Left renal cortex interstitium (tissue), 4 donors: ENCODE data around the gene HOXB4. TPM values are rescaled to one million over a fixed set of nuclear protein-coding genes. Genes with fewer than 3 reads are reported as not detected.

Experiments used
- DNase-seq, 4 donors: peaks; one replicate each; pipeline ENCODE4 v3.0.0-alpha.2; 2013; ENCODE audit warnings: low read depth in 4 of 4, low spot score in 2 of 4, missing footprints in 1 of 4
- polyA plus RNA-seq, 4 donors: library from polyadenylated mRNA; unstranded; fragments of 120-200 nt; gene quantifications; one replicate each; pipeline ENCODE4 v1.2.1, GENCODE V29; 2013; ENCODE audit not compliant: insufficient read length in 4 of 4

Gene HOXB4
- polyA plus RNA-seq, 4 donors, result 6.8 to 22.8 (median 14.5) TPM

DNA sequence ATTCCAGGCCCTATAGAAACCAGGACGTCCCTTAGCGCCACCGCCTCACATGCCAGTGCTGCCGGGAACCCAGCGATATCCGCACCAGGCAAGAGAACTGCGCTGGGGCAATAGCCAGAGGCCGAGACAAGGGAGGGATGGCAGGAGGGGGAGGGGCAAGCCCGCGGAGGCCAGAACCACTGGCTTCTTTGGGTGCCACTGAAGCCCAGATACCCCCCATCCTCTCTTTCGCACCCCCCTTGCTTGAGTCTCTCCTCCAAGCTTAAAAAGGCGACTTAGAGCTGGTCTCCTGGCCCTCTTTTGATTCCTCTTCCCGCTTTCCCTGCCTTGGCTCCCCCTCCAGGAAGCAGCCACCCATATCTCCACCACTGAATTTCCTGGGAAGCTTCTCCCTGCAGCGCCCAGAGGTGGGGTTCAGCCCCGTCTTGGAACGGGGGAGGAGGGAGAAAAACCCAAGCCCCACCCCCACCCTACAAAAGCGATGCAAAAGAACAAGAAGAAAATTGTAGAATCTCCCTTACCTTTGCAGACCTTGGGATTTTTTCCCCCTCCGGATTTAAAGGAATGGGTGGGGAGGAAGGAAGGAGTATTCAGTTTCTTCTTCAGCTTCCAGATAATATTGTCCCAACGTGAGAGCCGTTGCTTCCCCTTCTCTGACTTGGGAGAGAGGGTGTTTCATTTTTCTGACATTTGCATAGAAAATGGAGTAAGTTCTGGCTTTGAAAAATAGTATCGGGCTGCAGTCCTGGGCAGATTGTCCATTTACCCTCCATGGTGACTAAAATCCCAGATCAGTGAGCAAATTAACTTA is 26.0 kb upstream of the HOXB4 start:
- DNase-seq, result no peak

DNA sequence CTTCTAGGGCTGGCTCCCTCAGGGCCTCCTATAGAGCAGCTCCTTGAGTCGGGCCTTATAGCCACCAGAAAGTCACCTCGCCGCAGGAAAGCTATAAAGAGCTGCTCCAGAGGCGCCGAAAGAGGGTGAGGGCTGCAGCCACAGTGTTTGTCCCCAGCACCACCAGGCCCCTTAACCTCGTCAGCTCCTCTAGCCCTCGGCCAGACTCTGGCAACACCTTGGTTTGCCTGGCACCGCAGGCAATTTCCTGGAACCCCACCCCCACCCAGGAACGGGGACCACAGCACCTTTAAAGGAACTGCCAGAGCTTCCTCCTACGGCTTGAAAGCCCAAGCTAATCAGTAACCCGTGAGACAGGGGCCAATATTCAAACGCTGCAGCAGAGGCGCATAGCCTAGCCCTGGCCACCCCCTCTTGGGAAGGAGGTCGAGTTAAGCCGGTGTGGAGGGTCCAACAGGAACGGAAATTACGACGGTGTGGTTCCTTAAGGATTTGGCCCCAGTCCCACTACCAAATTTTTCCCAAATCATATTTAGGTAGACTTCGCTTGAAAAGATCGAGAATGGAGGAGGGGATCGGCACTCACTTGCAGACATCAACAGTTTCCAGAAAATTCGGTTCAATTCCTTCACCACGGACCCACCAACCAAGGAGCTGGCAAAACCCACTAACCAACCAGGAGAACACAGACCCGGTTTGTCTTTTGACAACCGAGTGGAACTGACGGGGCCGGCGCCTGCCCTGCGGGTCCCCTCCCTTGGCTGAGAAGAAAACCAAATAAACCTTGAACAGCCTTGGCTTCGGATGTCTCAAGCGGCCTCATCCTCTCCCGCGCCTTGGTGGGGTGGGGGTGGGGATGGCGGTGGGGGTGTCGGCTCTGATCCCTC is 23.6 kb upstream of the HOXB4 start:
- no peak for DNase-seq

DNA sequence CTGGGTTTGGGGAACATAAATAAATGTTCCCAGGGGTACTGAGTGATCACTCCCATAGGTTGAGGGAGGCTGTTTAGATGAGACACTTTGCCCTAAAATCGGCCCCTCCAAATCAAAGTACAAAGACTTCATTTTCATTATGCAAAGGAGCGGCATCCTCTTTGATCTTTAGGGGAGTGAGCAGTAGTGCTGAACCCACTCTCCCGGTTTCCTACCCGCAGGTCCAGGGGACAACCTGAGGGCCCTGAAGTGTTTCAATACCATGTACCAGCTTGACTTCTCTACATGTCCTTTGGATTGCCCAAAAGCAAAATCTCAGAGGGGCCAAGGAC is 23.0 kb upstream of the HOXB4 start:
- DNase-seq, result no peak

DNA sequence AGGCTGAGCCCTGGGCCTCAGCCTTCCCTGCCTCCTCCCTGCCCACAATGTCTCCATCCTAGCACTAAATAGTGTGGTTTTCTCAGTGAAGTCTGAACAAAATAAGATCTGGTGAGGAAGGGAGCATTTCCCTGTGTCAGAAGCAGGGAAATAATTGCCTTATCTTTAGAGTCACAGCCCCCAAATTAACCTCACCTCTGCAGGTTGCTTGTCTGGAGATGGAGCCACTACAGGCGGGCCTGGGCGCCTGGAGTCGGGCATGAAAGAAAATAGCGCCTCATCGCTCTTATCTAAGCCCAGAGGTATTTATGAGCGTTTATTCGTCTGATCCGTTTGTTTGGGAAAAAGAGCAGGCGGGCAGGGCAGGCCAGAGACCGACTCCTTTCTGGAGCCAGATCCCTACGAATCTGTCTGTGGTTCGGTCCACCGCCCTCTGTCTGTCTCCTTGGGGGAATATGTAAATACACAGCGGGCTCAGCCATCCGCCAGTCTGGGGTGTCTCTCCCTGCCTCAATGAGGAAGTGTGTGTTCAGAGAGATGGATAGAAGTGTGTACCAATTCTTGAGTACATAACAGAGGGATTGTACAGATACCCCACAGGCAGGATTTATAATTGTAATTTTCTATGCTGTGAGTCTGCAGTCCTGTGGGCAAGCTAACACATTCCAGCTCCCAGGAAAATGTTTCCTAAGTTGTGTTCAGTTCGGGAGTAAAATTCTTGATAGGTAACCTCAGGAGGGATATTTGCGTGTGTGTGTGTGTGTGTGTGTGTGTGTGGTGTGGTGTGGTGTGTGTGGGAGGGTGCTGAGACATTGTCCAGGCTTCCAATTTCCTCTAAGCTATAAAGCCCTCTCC is 22.3 kb upstream of the HOXB4 start:
- DNase-seq, result no peak

DNA sequence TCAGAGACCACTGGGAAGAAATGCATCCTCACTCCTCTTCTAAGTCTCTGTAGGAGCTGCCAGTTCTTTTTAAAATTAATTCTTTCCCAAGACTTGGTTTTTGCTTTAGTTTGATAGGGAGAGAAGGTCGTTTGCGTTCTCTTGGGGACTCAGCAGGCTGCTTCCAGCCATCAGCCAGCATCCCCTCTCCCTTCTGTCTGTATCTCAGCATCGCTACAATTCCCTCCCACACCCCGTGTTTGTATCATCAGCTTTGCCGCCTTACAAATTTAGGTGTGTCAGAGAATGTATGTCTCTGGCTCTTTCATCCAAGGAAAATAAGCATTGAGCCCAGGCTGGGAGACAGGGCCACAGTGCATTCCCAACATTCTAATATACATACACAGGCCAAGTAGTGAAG is 21.2 kb upstream of the HOXB4 start:
- no peak for DNase-seq

DNA sequence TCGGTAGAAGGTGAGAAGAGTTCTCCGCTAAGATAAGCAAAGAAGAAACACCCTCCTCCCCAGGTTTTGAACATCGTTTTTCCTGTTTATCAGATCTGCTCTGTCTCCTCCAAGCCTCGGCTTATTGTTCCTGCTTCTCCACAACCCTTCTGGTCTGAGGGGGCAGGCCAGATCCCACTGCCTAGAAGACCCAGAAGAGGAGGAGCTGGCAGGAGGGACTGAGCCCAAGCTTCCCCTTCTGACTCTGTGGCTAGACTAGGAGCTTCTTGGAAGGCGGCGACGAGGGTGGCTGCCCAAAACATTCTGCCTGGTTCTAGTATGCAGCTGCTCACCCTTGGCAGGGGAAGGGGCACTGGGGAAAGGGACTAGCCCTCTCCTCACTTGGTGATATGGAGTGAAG is 20.6 kb upstream of the HOXB4 start:
- no peak for DNase-seq

DNA sequence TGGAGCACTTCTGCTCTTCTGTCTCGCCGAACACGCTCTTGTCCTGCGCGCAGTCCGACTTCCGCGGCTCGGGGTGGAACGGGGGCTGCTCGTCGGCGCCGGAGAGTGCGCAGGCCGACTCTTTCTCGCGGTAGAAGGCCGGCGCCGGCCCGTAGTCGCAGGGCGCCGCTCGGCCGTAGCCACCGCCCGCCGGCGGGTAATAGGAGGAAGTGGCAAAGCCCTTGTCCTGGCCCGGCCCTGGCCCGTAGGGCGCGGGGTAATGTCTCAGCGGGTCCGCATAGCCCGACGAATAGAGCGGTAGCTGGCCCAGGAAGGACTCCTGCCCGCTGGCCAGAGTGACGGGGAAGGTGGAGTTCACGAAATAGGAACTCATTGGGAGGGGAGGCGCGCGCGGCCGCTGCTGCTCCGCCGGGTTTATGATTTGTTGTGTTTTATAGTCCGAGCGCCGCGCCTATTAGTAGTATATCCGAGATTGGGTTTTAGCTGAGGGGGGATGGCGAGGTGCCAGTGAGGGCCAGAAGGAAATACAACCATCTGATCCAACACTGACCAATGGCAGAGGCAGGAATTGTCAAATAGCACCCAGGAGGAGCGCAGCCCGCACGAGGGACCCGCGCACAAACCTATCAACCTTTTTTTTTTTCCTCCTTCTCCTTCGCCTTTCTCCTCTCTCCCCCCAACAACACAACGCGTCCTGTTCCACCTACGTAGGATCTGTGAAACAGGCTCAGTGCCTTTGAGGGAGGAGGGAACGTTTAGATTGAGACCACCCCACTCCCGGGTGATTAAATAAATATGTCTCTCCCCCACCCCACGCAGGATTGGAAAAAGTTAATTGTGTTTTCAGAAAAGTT is 19.9 kb upstream of the HOXB4 start:
- DNase-seq, result no peak

DNA sequence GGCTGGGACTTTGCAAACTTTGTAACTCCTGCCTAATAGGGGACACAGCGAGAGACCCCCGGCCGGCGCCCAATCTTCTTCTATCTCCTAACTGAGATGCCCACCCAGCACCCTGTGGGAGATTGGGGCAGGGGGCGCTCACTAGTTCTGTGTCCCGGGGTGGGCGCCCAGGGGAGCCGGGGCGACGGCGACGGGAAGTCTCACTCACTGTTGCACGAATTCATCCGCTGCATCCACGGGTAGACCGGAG is 19.3 kb upstream of the HOXB4 start:
- DNase-seq, result no peak

DNA sequence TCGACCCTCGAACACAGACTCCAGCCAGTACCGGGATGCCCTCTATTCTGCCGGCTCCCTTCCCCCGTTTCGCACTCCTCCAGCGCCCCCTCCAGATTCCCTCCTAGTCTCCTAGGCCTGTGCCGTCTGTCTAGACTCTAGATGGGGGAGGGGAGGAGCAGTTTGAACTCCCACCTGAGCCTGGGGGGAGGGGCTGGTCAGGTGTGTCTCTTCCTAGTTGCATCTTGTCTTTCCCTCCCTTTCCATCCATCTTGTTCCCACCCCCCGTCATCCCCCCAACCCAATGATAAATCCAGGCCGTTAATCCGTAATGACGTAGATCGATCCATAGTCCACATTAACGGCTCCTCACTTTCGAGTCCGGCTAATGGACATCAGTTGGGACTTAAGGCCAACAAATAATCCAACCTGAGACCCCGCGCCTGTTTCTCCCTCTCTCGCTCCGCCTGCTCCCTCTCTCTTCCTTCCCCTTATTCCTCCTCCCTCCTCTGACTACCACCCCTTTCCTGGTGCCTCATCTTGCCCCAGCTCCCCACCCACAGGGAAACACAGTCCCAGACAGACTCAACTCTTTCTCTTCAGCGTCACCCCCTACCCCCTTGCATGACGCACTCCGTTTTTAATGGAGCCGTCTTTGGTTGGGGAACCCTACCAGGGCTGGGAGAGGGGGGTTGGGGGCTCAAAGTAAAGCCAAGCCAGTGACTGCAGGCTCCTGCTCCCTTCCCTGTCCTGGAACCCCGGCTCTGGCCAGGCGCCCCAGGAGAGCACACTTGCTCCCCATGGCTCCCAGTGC is 18.8 kb upstream of the HOXB4 start:
- no peak for DNase-seq

DNA sequence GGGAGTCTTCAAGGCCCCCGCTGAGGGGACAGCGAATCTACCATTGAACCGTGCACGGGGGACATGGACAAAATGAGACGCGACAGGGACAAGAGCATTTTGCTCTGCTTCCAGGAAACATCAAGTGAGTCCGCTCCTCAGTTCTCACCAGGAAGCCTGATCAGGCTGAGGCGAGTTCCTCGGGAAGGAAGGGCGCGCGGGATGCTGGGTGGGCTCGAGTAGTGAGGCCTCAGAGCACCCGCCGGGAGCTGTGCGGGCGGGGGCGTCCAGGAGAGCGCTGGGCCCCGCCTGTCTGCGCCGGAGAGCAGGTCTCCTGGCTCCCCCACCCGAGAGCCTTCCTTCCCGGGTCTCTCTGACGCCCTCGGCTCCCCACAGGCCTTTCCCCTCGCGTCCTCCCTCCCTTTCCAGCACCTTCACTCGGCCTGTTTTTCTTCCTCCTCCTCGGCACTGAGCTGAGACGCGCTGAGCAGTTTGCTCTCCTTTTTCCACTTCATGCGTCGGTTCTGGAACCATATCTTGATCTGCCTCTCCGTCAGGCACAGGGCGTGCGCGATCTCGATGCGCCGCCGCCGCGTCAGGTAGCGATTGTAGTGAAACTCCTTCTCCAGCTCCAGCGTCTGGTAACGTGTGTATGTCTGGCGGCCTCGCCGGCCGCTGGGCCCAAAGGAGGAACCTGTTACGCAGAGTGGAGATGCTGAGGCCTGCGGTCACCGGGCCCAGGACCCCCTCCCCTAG is 18.0 kb upstream of the HOXB4 start:
- DNase-seq, result no peak

DNA sequence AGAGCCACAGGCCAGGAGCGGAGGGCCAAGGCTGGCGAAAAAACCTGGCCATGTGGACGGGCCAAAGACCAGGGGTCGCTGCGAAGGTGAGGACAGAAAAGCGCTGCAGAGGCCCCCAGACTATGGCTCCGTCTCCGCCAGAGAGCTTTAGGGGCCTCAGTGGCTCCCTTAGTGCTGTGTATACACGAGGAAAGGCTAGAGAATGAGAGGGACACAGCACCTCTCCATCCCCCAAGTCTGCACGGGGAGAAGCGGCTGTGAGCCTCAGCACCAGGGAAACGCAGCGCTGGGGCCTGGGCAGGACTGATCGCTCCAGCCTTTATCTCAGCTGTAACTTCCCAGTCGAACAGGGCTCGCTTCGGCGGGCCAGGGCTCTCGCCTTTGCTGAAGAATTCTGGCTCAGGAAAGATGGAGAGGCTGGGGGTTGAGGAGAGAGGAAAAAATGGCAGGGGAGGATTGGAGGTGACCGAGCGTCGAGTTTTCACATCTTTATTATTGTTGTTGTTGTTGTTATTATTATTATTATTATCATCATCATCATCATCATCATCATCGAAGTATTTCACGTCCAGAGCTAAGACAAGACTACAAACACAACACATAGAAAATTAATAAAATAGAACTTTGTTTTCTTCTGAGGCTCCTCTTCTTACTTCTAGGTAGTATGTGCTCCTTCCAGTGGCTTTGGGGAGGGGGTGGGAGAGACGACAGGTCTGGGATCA is 17.3 kb upstream of the HOXB4 start:
- DNase-seq, result no peak

DNA sequence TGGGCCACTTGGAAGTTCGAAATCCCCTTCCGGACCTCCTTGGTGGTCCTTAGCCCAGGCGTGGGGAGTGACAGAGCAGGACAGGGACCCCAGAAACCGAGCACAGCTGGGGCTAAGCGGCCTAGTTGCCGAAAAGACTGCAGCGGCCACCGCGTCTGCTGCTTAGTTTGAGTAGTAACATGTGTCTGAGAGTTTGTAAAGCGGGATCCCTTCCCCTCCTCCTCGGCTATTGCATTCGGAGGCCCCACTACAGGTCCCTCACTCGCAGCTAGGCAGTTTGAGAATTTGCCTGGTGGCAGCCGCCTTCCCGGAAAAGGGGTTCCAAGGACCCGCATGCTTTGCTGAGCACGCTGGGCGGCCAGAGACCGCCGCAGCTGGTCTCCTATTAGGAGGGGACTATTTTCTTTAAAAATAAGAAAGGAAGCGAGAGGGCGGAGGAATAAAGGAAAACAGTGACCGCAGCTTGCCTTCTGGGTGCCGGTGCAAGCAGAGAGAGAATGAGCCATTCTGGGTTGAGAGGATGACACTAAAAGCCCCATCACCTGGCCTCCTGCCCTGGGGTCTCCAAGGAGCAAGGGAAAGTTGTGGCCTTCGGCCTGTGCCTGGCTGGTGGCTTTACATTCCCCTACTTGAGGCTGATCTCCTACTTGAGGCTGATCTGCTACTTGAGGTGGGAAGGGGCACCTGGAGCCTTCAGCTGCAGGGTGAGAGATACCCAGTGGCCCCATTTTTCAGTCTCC is 16.6 kb upstream of the HOXB4 start:
- DNase-seq, result no peak

DNA sequence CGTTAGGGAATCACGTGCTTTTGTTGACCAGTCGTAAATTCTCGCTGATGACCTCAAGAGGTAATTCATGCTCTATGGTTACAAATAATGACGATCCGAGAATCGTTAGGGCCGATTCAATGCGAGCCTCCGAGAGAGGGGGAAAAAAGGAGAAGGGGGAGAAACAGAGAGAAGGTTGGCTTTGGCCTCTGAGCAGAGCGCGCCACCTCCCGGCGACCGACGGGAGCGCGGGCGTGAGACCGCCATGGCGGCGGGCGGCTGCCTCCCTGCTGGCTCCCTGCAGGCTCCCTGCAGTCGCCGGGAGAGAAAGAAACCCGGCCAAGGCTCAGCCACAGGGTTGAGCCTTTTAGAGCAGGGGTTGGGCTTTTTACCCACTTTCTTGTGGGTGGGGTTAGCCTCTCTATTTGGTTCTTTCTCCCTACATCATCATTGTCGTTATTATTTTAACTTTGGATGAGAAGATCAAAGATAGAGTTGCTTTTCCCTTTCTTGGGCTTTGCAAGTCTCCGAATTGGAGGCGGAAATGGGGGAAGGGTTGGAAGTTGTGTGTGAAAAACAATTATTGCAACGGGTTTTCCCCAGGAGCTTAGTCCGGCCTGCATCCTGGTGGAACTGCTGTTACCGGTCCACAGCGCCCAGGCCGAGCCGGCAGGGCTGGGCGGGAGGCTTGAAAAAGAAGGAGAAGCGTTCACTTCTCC is 15.8 kb upstream of the HOXB4 start:
- no peak for DNase-seq

DNA sequence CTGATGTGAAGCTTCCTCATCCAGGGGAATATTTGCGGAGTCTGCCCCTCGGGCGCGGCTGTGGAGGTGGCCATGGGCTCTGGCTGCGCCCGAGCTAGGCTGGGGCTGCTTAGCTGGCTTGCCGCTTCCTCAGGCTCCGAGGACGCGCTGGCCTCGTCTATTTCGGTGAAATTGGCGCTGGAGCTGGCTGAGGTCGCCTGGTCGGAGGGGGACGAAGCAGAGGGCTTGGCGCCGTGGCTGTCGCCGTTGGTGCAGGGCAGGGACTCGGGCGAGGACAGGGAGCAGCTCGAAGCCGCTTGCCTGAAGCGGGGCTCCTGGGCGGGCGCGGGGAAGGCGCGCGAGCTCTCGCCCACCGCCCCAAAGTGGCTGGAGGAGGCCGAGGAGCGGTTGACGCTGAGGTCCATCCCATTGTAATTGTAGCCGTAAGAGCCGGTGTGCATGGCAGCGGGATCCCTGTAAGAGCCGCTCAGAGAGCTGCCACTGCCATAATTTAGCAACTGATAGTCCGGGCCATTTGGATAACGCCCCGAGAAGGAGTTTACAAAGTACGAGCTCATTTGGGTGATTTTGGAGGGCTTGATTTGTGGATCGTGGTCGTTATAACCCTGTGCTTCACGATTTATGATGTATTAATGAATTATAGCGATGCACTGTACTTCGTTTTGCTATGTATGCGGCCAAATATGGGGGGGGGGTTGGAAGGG is 15.1 kb upstream of the HOXB4 start, which contains the start of gene HOXB5:
HOXB5 (minus strand) TSS at position 654 of the 704 bp plus-strand sequence; CDS start at position 557, 97 bp downstream.
- DNase-seq, result no peak

DNA sequence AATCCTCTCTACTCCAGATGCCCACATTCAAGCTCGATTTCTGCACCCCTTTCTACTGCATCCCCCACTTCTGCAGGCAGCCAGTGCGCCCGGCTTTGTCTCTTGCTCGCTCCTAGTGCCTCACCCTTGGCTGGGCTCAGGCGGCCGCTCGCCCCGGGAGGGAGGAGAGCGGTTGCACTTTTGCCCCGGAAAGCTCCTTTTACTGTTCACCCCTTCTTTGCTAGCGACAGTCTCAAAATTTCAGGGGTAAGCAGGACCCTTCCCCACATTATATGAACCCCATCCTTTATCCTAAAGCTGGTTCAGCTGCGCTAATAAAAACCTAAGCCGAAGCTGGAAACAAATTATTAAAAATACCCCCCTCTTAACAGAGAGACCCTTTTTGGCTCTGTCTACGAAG is 14.4 kb upstream of the HOXB4 start:
- DNase-seq, result no peak

DNA sequence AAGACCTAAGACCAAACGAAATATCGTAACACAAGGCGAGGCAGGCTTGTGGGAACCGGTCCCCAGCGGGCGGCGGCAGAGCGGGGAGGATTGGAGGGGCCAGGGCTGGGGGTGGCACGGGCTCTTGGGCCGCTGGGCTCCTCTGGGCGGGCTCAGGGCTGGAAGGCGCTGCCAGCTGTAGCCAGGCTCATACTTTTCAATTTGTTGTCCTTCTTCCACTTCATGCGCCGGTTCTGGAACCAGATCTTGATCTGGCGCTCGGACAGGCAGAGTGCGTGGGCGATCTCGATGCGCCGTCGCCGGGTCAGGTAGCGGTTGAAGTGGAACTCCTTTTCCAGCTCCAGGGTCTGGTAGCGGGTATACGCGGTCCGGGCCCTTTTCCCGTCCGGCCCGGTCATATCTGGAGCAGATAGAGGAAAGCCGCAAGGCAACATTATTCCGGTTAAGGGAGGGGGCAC is 13.9 kb upstream of the HOXB4 start:
- no peak for DNase-seq
